Gastroesophageal sphincter (tissue), 4 donors: ENCODE results near the gene PRDX1. TPM values are rescaled to one million over a fixed set of nuclear protein-coding genes. Genes with fewer than 3 reads are reported as not detected.
"Not testable (repeated sequence)": the region's sequence is repeated elsewhere in the genome, so short reads cannot be mapped to it uniquely, and the experiment has no call there.

Experiments used
- ATAC-seq: fragments of 150-250 bp; one replicate; pipeline ENCODE4 v1.9.1; 2016; ENCODE audit warnings: mild to moderate bottlenecking, moderate library complexity
- H3K27ac ChIP-seq, 4 donors: fragments of 200-600 bp; sonication (generic) in 3 of 4; 1 replicate in 3 of 4; 2 replicates in 1 of 4; pipeline ENCODE4 v1.5.1; 2016 to 2019
- H3K27me3 ChIP-seq: fragments of 200-600 bp; sonication (generic); one replicate; pipeline ENCODE4 v1.5.1; 2019
- H3K36me3 ChIP-seq, 2 donors: fragments of 200-600 bp; sonication (generic); one replicate each; pipeline ENCODE4 v1.5.1; 2019; ENCODE audit warnings: control low read depth in 1 of 2
- H3K4me1 ChIP-seq, 3 donors: fragments of 200-600 bp; sonication (generic); 1 replicate in 2 of 3; 2 replicates in 1 of 3; pipeline ENCODE4 v1.5.1; 2016 to 2019; ENCODE audit warnings: control low read depth in 2 of 3
- H3K4me3 ChIP-seq, 2 donors: fragments of 200-600 bp; sonication (generic); one replicate each; pipeline ENCODE4 v1.5.1; 2019; ENCODE audit warnings: mild to moderate bottlenecking in 1 of 2, moderate library complexity in 1 of 2
- H3K9me3 ChIP-seq, 3 donors: fragments of 200-600 bp; sonication (generic); one replicate each; pipeline ENCODE4 v1.5.1; 2017 to 2019; ENCODE audit warnings: control low read depth in 2 of 3
- EP300 ChIP-seq: sonication (generic); formaldehyde crosslinking; IDR thresholded peaks from one replicate; pipeline ENCODE4 v1.6.1; 2017; ENCODE audit warnings: antibody characterized with exemption, mild to moderate bottlenecking
- POLR2A ChIP-seq, 2 donors: fragments of 450-650 bp; IDR thresholded peaks; one replicate each; pipeline ENCODE4 v1.6.1; 2017; ENCODE audit warnings: antibody characterized with exemption in 2 of 2, mild to moderate bottlenecking in 2 of 2, moderate library complexity in 1 of 2
- POLR2AphosphoS5 ChIP-seq: sonication (generic); formaldehyde crosslinking; IDR thresholded peaks from one replicate; pipeline ENCODE4 v1.6.1; 2017; ENCODE audit warnings: antibody characterized with exemption
- WGBS, 2 donors: methylation state at CpG; one replicate each; pipeline ENCODE4 v1.1.5; 2018; ENCODE audit warnings: low coverage in 1 of 2; 5-methylcytosine and 5-hydroxymethylcytosine counted together
- total RNA-seq, 4 donors: library from RNA; depleted of rRNA; stranded (reverse); fragments of >200 nt; gene quantifications; one replicate each; pipeline ENCODE4 v1.1.0, GENCODE V29; 2016
- TF ChIP-seq, protein P1 (sequence below), 4 experiments: fragments of 200-600 bp in 2 of 4; fragments of 450-650 bp in 2 of 4; sonication (generic) in 1 of 4; IDR thresholded peaks; one replicate each; pipeline ENCODE4 v1.5.1; 2017 to 2019; ENCODE audit warnings: antibody characterized with exemption in 4 of 4, mild to moderate bottlenecking in 2 of 4, moderate library complexity in 2 of 4

PRDX1 gene
- total RNA-seq, 4 donors from 2014 or later = 305 to 575 (median 359) TPM

DNA sequence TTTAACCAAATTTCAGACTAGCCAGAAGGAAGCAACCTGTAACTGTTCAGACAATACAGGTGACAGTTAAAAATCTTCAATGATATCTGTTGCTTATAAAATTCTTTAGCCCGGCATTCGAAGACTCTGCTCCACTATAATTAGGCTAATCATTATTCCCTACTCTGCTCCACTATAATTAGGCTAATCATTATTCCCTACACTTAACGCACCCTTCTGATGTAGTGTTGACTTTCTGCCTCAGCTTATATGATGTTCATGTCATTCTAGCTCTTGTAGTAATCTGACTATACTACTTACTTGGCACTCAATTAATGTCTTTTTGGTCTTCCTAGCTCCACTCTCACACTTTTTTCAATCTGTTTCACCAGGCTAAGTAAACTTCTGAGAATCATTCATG, 44.0 kb downstream of the PRDX1 start:
- no peak overlapping the region for H3K27ac ChIP-seq
- H3K9me3 ChIP-seq = no peaks in the 10 kb centered on the region
- TF ChIP-seq POLR2A (IDR thresholded peaks at IDR 0.05) (no peak), EP300 (no peak), POLR2AphosphoS5 (no peak)
- TF ChIP-seq, protein P1, sequence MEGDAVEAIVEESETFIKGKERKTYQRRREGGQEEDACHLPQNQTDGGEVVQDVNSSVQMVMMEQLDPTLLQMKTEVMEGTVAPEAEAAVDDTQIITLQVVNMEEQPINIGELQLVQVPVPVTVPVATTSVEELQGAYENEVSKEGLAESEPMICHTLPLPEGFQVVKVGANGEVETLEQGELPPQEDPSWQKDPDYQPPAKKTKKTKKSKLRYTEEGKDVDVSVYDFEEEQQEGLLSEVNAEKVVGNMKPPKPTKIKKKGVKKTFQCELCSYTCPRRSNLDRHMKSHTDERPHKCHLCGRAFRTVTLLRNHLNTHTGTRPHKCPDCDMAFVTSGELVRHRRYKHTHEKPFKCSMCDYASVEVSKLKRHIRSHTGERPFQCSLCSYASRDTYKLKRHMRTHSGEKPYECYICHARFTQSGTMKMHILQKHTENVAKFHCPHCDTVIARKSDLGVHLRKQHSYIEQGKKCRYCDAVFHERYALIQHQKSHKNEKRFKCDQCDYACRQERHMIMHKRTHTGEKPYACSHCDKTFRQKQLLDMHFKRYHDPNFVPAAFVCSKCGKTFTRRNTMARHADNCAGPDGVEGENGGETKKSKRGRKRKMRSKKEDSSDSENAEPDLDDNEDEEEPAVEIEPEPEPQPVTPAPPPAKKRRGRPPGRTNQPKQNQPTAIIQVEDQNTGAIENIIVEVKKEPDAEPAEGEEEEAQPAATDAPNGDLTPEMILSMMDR (IDR thresholded peaks at IDR 0.05) = no peak
- no peak overlapping the region for H3K4me3 ChIP-seq
- H3K27me3 ChIP-seq = no peaks in the 10 kb centered on the region
- WGBS, 2 donors = 78 to 87% methylated on average over 3 of the region's 3 CpGs
- no peaks in the 10 kb centered on the region for H3K4me1 ChIP-seq
- no peaks in the 10 kb centered on the region for H3K36me3 ChIP-seq
- ATAC-seq = no peak

DNA sequence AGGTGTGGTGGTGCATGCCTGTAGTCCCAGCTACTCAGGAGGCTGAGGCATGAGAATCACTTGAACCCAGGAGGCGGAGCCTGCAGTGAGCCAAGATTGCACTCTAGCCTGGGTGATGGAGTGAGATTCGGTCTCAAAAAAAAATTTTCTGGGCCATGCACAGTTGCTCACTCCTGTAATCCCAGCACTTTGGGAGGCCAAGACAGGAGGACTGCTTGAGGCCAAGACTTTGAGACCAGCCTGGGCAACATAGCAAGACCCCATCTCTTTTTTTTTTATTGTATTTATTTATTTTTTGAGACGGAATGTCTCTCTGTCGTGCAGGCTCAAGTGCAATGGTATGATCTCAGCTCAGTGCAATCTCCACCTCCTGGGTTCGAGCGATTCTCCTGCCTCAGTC, 47.5 kb downstream of the PRDX1 start:
- H3K27me3 ChIP-seq, H3K36me3 ChIP-seq, H3K27ac ChIP-seq, H3K4me3 ChIP-seq, H3K9me3 ChIP-seq, H3K4me1 ChIP-seq, ATAC-seq: not testable (repeated sequence)
- 93 to 100% methylated on average over 1 to 6 of the region's 6 CpGs for WGBS, 2 donors

DNA sequence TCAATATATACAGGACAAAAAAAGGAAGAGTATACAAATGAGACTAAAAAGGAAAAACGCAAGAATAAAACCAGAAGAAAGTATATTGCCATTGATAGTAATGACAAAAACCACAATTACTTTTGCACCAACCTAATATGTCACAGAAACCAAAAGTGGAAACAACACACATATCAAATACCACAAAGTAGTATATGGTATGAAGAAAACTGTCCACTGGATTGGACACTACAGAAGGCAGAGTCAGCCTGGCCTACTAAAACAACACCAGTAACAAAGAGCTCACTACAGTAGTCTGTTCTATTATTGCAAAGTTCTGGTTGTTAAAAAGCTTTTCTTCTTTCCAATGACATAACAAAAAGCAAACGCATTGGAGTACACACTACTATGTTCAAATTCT, 48.4 kb downstream of the PRDX1 start:
- Histone ChIP-seq H3K9me3 (no peaks in the 10 kb centered on the region), H3K4me1 (no peaks in the 10 kb centered on the region), H3K27ac (no peak overlapping the region), H3K36me3 (no peaks in the 10 kb centered on the region), H3K4me3 (no peak overlapping the region), H3K27me3 (no peaks in the 10 kb centered on the region)
- TF ChIP-seq POLR2A (IDR thresholded peaks at IDR 0.05) (no peak), EP300 (no peak), POLR2AphosphoS5 (no peak)
- TF ChIP-seq, protein P1 (IDR thresholded peaks at IDR 0.05) = no peak
- WGBS, 2 donors = 58 to 71% methylated on average over 1 to 2 of the region's 2 CpGs
- no peak for ATAC-seq

DNA sequence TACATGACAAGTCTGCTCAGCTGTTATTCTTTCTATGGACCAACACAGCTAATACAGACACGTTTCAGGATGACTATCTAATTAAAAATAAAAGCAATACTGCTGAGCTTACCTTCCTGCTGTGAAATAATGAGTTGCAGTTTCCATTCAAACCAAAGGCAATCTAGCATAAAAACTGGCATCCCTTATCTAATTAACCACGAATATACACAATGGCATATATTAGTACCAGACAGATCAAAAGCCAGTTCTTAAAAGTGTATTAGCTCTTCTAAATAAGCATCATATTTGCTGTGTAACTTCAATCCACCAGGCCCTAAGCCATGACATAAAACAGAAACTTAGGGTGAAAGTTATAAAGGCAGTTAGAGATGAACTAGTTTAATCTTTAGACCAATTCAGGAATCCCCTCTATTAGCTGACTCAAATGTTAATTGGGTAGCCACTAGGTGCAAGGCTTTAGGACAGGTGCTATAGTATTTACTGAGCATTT, 51.3 kb downstream of the PRDX1 start:
- Histone ChIP-seq H3K27me3 (no peaks in the 10 kb centered on the region), H3K4me3 (no peak overlapping the region), H3K36me3 (no peaks in the 10 kb centered on the region), H3K9me3 (no peaks in the 10 kb centered on the region), H3K27ac (no peak overlapping the region), H3K4me1 (no peaks in the 10 kb centered on the region)
- no peak for TF ChIP-seq POLR2AphosphoS5
- 56 to 61% methylated on average over 2 of the region's 2 CpGs for WGBS, 2 donors
- ATAC-seq = no peak

DNA sequence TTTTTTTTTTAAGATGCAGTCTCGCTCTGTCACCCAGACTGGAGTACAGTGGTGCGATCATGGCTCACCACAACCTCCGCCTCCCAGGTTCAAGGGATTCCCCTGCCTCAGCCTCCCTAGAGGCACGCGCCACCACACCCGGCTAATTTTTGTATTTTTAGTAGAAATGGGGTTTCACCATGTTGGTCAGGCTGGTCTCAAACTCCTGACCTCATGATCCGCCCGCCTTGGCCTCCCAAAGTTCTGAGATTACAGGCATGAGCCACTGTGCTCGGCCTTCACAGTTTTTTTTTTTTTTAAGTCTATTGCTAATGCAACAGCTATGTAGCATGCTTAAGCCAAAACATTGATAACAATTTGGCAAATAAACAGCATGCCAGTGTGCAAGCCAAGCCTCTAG, 54.3 kb downstream of the PRDX1 start:
- H3K27me3 ChIP-seq, H3K4me3 ChIP-seq, H3K4me1 ChIP-seq, H3K27ac ChIP-seq, ATAC-seq, H3K36me3 ChIP-seq, H3K9me3 ChIP-seq: not testable (repeated sequence)
- 80 to 98% methylated on average over 1 to 9 of the region's 9 CpGs for WGBS, 2 donors

DNA sequence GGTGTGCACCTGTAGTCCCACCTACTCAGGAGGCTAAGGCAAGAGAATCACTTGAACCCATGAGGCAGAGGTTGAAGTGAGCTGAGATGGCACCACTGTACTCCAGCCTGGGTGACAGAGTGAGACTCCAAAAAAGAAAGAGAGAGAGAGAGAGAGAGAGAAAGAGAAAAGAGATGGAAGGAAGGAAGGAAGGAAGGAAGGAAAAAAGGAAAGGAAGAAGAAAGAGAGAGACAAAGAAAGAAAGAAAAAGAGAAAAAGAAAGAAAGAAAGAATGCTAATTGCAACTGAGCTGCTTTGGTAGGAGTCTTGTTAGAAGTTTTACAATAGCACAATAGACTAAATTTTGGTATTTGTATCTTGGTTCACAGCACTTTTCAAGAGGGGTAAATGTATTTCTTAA, 56.4 kb downstream of the PRDX1 start:
- Histone ChIP-seq H3K4me3 (no peak overlapping the region), H3K36me3 (no peaks in the 10 kb centered on the region), H3K27ac (no peak overlapping the region), H3K9me3 (no peaks in the 10 kb centered on the region), H3K27me3 (no peaks in the 10 kb centered on the region), H3K4me1 (no peaks in the 10 kb centered on the region)
- ATAC-seq = no peak
- TF ChIP-seq POLR2A (IDR thresholded peaks at IDR 0.05) (no peak), EP300 (no peak)
- TF ChIP-seq, protein P1 (IDR thresholded peaks at IDR 0.05) = no peak

Other genes with a start within 250 kb of the PRDX1 start
- under 1 TPM in 3 of 4 donors, not detected in 1; 0.35 to 0.93 (median 0.40) TPM for gene HPDL, start 195.0 kb downstream of the PRDX1 start, total RNA-seq
- 1 to 10 TPM; 7.0 to 9.9 (median 8.4) TPM for gene TOE1, start 181.7 kb downstream of the PRDX1 start, total RNA-seq
- 10 to 100 TPM; 15.3 to 22.6 (median 18.0) TPM for gene MUTYH, start 181.4 kb downstream of the PRDX1 start, total RNA-seq
- 1 to 10 TPM; 3.9 to 8.6 (median 4.8) TPM for gene TESK2, start 30.7 kb downstream of the PRDX1 start, total RNA-seq
- gene CCDC163, start 21.8 kb downstream of the PRDX1 start, total RNA-seq = 1 to 10 TPM in 1 of 4 donors, under 1 TPM in 2, not detected in 1; 0.27 to 1.7 (median 0.89) TPM
- 1 to 10 TPM; 1.2 to 5.1 (median 1.7) TPM for gene MMACHC, start 21.6 kb downstream of the PRDX1 start, total RNA-seq
- gene AKR1A1, start 28.9 kb upstream of the PRDX1 start, total RNA-seq = 10 to 100 TPM; 43.0 to 56.9 (median 46.5) TPM
- 10 to 100 TPM; 44.3 to 79.7 (median 54.2) TPM for gene NASP, start 62.2 kb upstream of the PRDX1 start, total RNA-seq
- gene CCDC17, start 102.2 kb upstream of the PRDX1 start, total RNA-seq = 1 to 10 TPM; 1.2 to 4.7 (median 1.6) TPM
- gene GPBP1L1, start 164.6 kb upstream of the PRDX1 start, total RNA-seq = 100 to 1,000 TPM in 3 of 4 donors, 10 to 100 TPM in 1; 98.6 to 147 (median 115) TPM
- gene TMEM69, start 166.3 kb upstream of the PRDX1 start, total RNA-seq = 10 to 100 TPM; 10.6 to 27.1 (median 21.9) TPM
- 10 to 100 TPM in 1 of 4 donors, 1 to 10 TPM in 3; 6.7 to 16.3 (median 8.0) TPM for gene IPP, start 228.8 kb upstream of the PRDX1 start, total RNA-seq